Central memory CD8-positive, alpha-beta T cell (primary cell): ENCODE measurements around the gene ING1.
"Not testable (repeated sequence)": the region's sequence is repeated elsewhere in the genome, so short reads cannot be mapped to it uniquely, and the experiment has no call there.

ENCODE experiments used
- ATAC-seq: fragments of 150-1000 bp; cut with Tn5 transposase; replicated peaks from 2 replicates; pipeline ENCODE4 v1.10.0; 2022; ENCODE audit warnings: mild to moderate bottlenecking, moderate FRiP score, moderate number of reproducible peaks; ENCODE audit not compliant: poor library complexity, severe bottlenecking; ENCODE audit errors: extremely low read depth
- DNase-seq, 2 donors: peaks; one replicate each; pipeline ENCODE4 v3.0.0; 2021; ENCODE audit warnings: low spot score in 2 of 2
- H3K27ac Mint-ChIP-seq: one replicate; pipeline ENCODE4 v1.8.0; 2022; ENCODE audit warnings: low read depth, mild to moderate bottlenecking, moderate library complexity, mixed read lengths
- H3K27me3 Mint-ChIP-seq: one replicate; pipeline ENCODE4 v1.8.0; 2022; ENCODE audit warnings: mixed read lengths
- H3K36me3 Mint-ChIP-seq: one replicate; pipeline ENCODE4 v1.8.0; 2022; ENCODE audit warnings: mild to moderate bottlenecking, moderate library complexity, mixed read lengths; ENCODE audit not compliant: insufficient read depth
- H3K4me1 Mint-ChIP-seq: one replicate; pipeline ENCODE4 v1.8.0; 2022; ENCODE audit warnings: mixed read lengths
- H3K4me3 Mint-ChIP-seq: one replicate; pipeline ENCODE4 v1.8.0; 2022; ENCODE audit warnings: mild to moderate bottlenecking, moderate library complexity, mixed read lengths
- H3K9me3 Mint-ChIP-seq: one replicate; pipeline ENCODE4 v1.8.0; 2022; ENCODE audit warnings: mixed read lengths

ING1 gene

GRCh38 chr13:110698689-110699088 lies 14.8 kb upstream of the ING1 start:
- H3K27me3 Mint-ChIP-seq: no peaks in the 10 kb centered on the region
- no peak overlapping the region for H3K27ac Mint-ChIP-seq
- no peak overlapping the region for H3K4me3 Mint-ChIP-seq
- no peaks in the 10 kb centered on the region for H3K9me3 Mint-ChIP-seq
- peaks cover 47% of the 10 kb centered on the region for H3K36me3 Mint-ChIP-seq
- DNase-seq: no peak
- ATAC-seq: no peak
- H3K4me1 Mint-ChIP-seq: peaks cover 30% of the 10 kb centered on the region

DNA sequence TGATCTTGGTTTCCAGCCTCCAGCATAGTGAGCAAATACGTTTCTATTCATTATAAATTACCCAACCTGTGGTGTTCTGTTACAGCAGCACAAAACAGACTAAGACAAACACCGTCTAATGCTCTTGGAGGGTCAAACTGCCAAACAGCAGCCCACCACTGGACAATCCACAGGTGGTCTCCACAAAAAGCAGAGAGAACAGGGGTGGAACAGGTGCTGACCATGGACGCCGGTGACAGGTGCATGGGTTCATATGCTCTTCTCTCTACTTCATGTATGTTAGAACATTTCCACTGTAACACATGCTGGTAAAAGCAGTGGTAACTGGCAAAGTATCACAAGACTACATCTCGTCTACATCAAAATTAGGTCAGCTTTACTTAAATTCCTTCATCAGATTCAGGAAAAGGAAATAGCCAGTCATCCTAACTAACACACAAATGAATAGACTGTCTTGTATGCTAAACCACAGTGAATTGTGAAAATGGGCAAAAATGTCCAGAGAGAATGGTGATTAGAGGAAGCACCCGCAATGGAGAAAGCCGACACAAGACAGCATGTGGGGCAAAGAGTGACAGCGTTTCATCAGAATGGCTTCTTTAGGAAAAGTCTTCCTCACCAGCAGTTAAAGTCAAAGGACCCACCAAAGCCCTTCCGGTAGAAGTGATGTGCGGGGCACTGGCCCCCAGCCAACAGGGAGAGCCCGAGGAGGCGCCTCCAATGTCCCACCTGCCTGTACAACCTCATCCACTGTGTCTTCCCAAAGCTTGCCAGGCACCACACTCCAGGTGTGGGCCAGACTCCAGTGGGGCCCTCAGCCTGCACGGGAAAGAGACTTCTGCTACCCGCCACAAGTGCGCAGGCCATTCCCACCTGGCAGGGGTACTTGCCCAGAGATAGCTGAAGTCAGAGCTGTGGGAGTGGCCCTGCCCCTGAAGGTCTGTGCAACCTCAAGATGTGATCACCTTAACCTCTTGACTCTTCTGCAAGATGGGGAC lies 14.1 kb upstream of the ING1 start:
- ATAC-seq: no peak
- no peak overlapping the region for H3K4me3 Mint-ChIP-seq
- H3K27ac Mint-ChIP-seq: no peak overlapping the region
- no peaks in the 10 kb centered on the region for H3K9me3 Mint-ChIP-seq
- no peak for DNase-seq
- peaks cover 46% of the 10 kb centered on the region for H3K36me3 Mint-ChIP-seq
- H3K4me1 Mint-ChIP-seq: peaks cover 30% of the 10 kb centered on the region
- H3K27me3 Mint-ChIP-seq: no peaks in the 10 kb centered on the region

- Mint-ChIP-seq H3K27ac (no peak overlapping the region), H3K36me3 (peaks cover 46% of the 10 kb centered on the region), H3K4me1 (peaks cover 35% of the 10 kb centered on the region), H3K4me3 (no peak overlapping the region), H3K27me3 (no peaks in the 10 kb centered on the region), H3K9me3 (no peaks in the 10 kb centered on the region)
- ATAC-seq: no peak
- no peak for DNase-seq
Measured at GRCh38 chr13:110700186-110700585, 13.3 kb upstream of the ING1 start.

DNA sequence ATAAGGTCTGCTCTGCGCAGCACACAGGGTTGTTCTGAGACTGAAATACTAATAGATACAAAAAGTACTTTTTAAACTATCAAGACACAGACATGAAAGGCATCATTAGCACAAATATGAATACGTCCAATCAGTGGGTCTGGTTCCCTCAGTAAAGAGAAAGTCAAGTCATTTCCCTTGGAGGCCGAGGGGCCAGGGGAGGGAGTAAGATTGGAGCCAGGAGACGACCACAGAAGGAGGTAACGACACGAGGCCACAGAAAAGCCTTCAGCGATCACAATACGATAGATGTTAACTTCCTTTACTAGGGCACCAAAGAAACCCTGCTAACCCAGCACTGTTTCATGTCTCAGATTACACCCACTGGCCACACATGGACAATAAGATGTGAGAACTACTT lies 12.9 kb upstream of the ING1 start:
- peaks cover 38% of the 10 kb centered on the region for H3K4me1 Mint-ChIP-seq
- no peak overlapping the region for H3K4me3 Mint-ChIP-seq

GRCh38 chr13:110701061-110701460 lies 12.4 kb upstream of the ING1 start:
- H3K27me3 Mint-ChIP-seq, ATAC-seq, DNase-seq, H3K27ac Mint-ChIP-seq, H3K9me3 Mint-ChIP-seq, H3K4me3 Mint-ChIP-seq: not testable (repeated sequence)
- Mint-ChIP-seq H3K36me3 (peaks cover 42% of the 10 kb centered on the region), H3K4me1 (peaks cover 38% of the 10 kb centered on the region)

More for the DNA sequence above, 12.9 kb upstream of the ING1 start:
- H3K36me3 Mint-ChIP-seq: peaks cover 46% of the 10 kb centered on the region
- no peaks in the 10 kb centered on the region for H3K9me3 Mint-ChIP-seq
- ATAC-seq (no peak), DNase-seq (no peak)
- H3K27ac Mint-ChIP-seq: no peak overlapping the region
- no peaks in the 10 kb centered on the region for H3K27me3 Mint-ChIP-seq

GRCh38 chr13:110702089-110702488 lies 11.4 kb upstream of the ING1 start:
- no peak overlapping the region for H3K4me3 Mint-ChIP-seq
- peaks cover 43% of the 10 kb centered on the region for H3K36me3 Mint-ChIP-seq
- no peaks in the 10 kb centered on the region for H3K9me3 Mint-ChIP-seq
- no peaks in the 10 kb centered on the region for H3K27me3 Mint-ChIP-seq
- H3K27ac Mint-ChIP-seq: no peak overlapping the region
- DNase-seq (no peak), ATAC-seq (no peak)
- peaks cover 46% of the 10 kb centered on the region for H3K4me1 Mint-ChIP-seq

DNA sequence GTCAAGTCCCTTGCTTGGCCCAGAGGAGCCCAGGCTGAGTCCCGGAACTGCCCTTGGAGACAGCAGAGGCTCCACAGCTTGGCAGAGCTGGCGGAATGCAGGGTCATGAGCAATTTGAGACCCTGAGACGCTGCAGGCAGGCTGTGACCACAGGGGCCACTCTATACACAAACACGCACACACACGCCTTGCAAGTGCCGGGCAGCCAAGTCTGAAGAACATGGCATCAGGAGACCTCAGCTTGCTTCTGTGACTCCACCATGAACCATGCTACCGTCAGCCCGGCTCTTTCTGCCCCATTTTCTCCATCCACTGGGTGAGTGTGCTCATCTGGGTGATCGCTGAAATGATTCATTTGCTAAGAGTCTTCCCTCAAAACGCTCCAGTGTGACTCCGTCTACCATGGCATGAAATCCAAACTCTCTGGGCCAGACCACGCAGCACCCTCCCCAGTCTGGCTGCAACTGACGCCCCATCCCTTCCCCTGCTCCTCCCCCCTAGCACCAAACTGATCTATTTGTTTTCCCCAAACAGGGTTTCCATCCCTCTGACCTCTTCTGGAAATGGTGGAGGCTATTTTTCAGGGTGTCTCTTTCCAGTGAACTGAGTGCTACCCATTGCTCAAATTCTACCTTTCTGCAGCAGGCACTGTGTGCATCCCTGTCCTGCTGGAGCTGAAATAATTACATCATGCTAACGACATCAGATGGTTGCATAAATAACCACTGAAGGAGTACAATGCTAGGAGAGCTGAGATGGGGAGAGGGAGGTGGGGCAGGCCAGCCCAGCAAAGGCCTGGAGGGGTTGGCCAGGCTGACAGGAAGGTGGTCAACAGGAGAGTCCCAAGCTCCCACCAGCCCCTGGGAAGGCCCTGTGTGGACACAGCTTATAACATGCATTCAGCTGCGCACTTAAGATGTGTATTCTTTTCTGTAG lies 10.6 kb upstream of the ING1 start:
- H3K4me1 Mint-ChIP-seq: peaks cover 49% of the 10 kb centered on the region
- H3K27ac Mint-ChIP-seq: no peak overlapping the region
- no peak for DNase-seq
- H3K4me3 Mint-ChIP-seq: no peak overlapping the region
- no peak for ATAC-seq
- H3K36me3 Mint-ChIP-seq: peaks cover 38% of the 10 kb centered on the region
- no peaks in the 10 kb centered on the region for H3K27me3 Mint-ChIP-seq
- no peaks in the 10 kb centered on the region for H3K9me3 Mint-ChIP-seq

GRCh38 chr13:110705356-110705825 lies 8.1 kb upstream of the ING1 start:
- H3K4me3 Mint-ChIP-seq: peak overlapping the region; percentile 82
- no peak for DNase-seq
- no peaks in the 10 kb centered on the region for H3K9me3 Mint-ChIP-seq

DNA sequence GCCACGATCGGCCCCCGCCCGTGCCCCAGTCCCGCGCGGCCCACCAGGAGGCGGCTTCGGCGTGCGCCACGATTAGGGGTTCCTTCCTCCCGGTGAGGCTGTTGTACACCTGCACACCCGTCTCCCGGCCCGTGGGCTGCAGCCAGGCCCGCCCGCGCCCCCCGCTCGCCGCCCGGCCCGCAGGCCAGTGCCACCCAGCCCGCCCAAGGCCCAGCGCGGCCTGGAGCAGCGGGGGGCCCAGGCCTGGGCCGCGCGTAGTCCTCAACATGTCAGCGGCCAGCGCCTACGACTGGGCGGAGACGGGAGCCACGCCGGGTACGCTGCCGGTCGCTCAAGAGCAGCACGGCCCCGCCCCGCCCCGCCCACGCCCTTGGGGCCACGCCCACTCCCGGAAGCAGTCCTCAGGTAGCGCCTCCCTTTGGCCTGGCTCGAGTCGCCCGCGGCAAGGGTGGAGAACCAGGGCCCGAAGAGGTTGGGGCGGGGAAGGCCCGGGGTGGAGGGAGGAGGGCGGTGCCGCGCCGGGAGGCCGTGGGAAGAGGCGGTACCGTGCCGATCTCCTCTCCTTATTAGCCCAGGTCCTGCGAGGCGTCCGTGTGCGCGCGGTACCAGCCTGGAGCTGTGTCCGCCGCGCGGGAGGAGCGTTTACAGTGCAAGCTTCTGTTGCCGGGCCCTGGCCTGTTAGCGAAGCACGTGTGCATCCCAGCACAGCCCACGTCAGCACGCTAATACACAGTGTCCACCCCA lies 7.5 kb upstream of the ING1 start, which contains the start of gene CARS2:
TSS of gene CARS2 (minus strand) at position 291 of the 744 bp plus-strand sequence. CDS start at position 268, 23 bp downstream.
- ATAC-seq (peak; percentile 90), DNase-seq (peak; percentile 67 to 75)
- H3K27me3 Mint-ChIP-seq: no peaks in the 10 kb centered on the region
- H3K9me3 Mint-ChIP-seq: no peaks in the 10 kb centered on the region
- H3K4me3 Mint-ChIP-seq: peak within 1 kb of the TSS; percentile 82
- peaks cover 38% of the 10 kb centered on the region for H3K4me1 Mint-ChIP-seq
- peaks cover 14% of the 10 kb centered on the region for H3K36me3 Mint-ChIP-seq
- peak within 1 kb of the TSS; percentile 64 for H3K27ac Mint-ChIP-seq

More at GRCh38 chr13:110705356-110705825, 8.1 kb upstream of the ING1 start:
- Mint-ChIP-seq H3K27ac (peak overlapping the region; percentile 64), H3K36me3 (peaks cover 18% of the 10 kb centered on the region), H3K4me1 (peaks cover 38% of the 10 kb centered on the region), H3K27me3 (no peaks in the 10 kb centered on the region)
- ATAC-seq: no peak

GRCh38 chr13:110706570-110707372 lies 6.7 kb upstream of the ING1 start:
- Mint-ChIP-seq H3K27ac (peak overlapping the region; percentile 3), H3K36me3 (peaks cover 9% of the 10 kb centered on the region), H3K9me3 (no peaks in the 10 kb centered on the region), H3K27me3 (no peaks in the 10 kb centered on the region), H3K4me1 (peaks cover 37% of the 10 kb centered on the region), H3K4me3 (peak overlapping the region; percentile 82)
- DNase-seq: no peak
- peak; percentile 21 for ATAC-seq

GRCh38 chr13:110712081-110712848 lies 1.2 kb upstream of the ING1 start:
- peaks cover 37% of the 10 kb centered on the region for H3K36me3 Mint-ChIP-seq
- H3K27ac Mint-ChIP-seq: peak overlapping the region; percentile 97
- ATAC-seq (peak; percentile 24), DNase-seq (peak in 1 of 2 donors; percentile 81)
- H3K27me3 Mint-ChIP-seq: no peaks in the 10 kb centered on the region
- H3K4me3 Mint-ChIP-seq: peak overlapping the region; percentile 95
- H3K9me3 Mint-ChIP-seq: no peaks in the 10 kb centered on the region
- H3K4me1 Mint-ChIP-seq: peaks cover 19% of the 10 kb centered on the region
